Skeletal muscle tissue (tissue), 4 donors: ENCODE measurements around the gene DMXL1. TPM values are rescaled to one million over a fixed set of nuclear protein-coding genes. Genes with fewer than 3 reads are reported as not detected.
"Not testable (repeated sequence)": the region's sequence is repeated elsewhere in the genome, so short reads cannot be mapped to it uniquely, and the experiment has no call there.

ENCODE experiments used
- H3K27ac ChIP-seq: one replicate; pipeline ENCODE4 v1.7.0; 2013; ENCODE audit warnings: mild to moderate bottlenecking, low read depth, low read length, inconsistent platforms
- H3K27me3 ChIP-seq, 3 donors: one replicate each; pipeline ENCODE4 v1.7.0; 2013; ENCODE audit warnings: low read length in 3 of 3; ENCODE audit not compliant: control insufficient read depth in 3 of 3, insufficient read depth in 3 of 3
- H3K36me3 ChIP-seq, 3 donors: one replicate each; pipeline ENCODE4 v1.7.0; 2013; ENCODE audit warnings: low read length in 3 of 3; ENCODE audit not compliant: control insufficient read depth in 3 of 3, insufficient read depth in 3 of 3
- H3K4me1 ChIP-seq, 3 donors: one replicate each; pipeline ENCODE4 v1.7.0; 2013; ENCODE audit warnings: low read length in 3 of 3, mild to moderate bottlenecking in 3 of 3; ENCODE audit not compliant: control insufficient read depth in 3 of 3, insufficient read depth in 3 of 3
- H3K4me3 ChIP-seq, 3 donors: one replicate each; pipeline ENCODE4 v1.7.0; 2013; ENCODE audit warnings: low read length in 3 of 3
- H3K9ac ChIP-seq, 3 donors: one replicate each; pipeline ENCODE4 v1.7.0; 2013; ENCODE audit warnings: low read length in 3 of 3, mild to moderate bottlenecking in 3 of 3, moderate library complexity in 2 of 3, low read depth in 1 of 3
- H3K9me3 ChIP-seq, 3 donors: one replicate each; pipeline ENCODE4 v1.7.0; 2013; ENCODE audit warnings: low read length in 3 of 3; ENCODE audit not compliant: control insufficient read depth in 3 of 3
- total RNA-seq: library from RNA; depleted of rRNA; stranded (reverse); fragments of >200 nt; gene quantifications from one replicate; pipeline ENCODE4 v1.2.3, GENCODE V29; 2014
- donor health status: Osteomylitis.

Gene DMXL1
- total RNA-seq, 1 donor from 2014 or later = 61.1 TPM

GRCh38 chr5:119220576-119221197 lies 149.8 kb downstream of the DMXL1 start:
- Histone ChIP-seq H3K27ac (no peak overlapping the region), H3K9ac (no peak overlapping the region), H3K27me3 (no peaks in the 10 kb centered on the region), H3K4me1 (no peaks in the 10 kb centered on the region), H3K36me3 (peaks cover 0 to 7% (median 2%) of the 10 kb centered on the region in 3 donors), H3K4me3 (no peak overlapping the region), H3K9me3 (no peaks in the 10 kb centered on the region)

DNA sequence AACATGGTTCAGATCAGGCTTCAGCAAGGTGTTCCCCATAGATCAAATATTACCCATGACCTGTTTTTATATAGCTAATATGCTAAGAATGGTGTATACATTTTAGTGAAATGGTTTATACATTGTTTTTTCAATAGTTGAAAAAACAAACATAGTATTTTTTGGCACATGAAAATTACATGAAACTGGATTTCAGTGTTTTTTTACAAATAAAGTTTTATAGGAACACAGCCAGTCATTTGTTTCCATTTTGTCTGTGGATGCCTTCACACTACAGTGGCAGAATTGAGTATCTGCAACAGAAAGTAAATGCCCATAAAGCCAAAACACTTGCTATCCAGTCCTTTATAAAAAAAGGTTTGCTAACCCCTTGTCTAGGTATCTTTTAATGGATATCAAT lies 150.4 kb downstream of the DMXL1 start:
- H3K4me3 ChIP-seq = no peak overlapping the region
- no peaks in the 10 kb centered on the region for H3K27me3 ChIP-seq
- peaks cover 0 to 9% (median 2%) of the 10 kb centered on the region in 3 donors for H3K36me3 ChIP-seq
- H3K9ac ChIP-seq = no peak overlapping the region
- H3K27ac ChIP-seq = no peak overlapping the region
- H3K4me1 ChIP-seq = no peaks in the 10 kb centered on the region
- H3K9me3 ChIP-seq = no peaks in the 10 kb centered on the region

DNA sequence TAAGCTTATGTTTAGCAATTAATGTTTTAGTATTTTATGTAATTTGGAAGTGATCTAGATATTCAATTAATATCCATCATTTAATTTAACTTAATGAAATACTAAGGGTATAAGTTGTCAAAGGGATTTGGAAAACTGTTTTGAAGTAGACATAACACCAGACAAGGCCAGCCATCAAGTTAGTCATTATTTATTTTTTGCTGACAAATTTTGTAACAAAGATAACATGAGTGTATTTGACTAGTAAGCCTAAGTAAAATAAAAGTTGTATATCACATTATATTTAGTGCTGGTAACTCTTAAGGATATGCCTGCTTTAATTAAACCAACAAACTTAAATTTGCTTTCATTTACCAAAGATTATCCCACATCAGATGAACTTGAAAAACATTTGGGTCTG lies 159.1 kb downstream of the DMXL1 start:
- H3K4me1 ChIP-seq = no peaks in the 10 kb centered on the region
- no peak overlapping the region for H3K27ac ChIP-seq
- peaks cover 0 to 23% (median 0%) of the 10 kb centered on the region in 3 donors for H3K36me3 ChIP-seq
- no peak overlapping the region for H3K4me3 ChIP-seq
- no peaks in the 10 kb centered on the region for H3K27me3 ChIP-seq
- no peaks in the 10 kb centered on the region for H3K9me3 ChIP-seq
- H3K9ac ChIP-seq = no peak overlapping the region

- Histone ChIP-seq H3K9ac (no peak overlapping the region), H3K4me3 (no peak overlapping the region), H3K4me1 (no peaks in the 10 kb centered on the region), H3K9me3 (no peaks in the 10 kb centered on the region), H3K36me3 (peaks cover 0 to 19% (median 9%) of the 10 kb centered on the region in 3 donors), H3K27ac (no peak overlapping the region), H3K27me3 (no peaks in the 10 kb centered on the region)
These were observed 167.6 kb downstream of the DMXL1 start for GRCh38 chr5:119238265-119239118.

DNA sequence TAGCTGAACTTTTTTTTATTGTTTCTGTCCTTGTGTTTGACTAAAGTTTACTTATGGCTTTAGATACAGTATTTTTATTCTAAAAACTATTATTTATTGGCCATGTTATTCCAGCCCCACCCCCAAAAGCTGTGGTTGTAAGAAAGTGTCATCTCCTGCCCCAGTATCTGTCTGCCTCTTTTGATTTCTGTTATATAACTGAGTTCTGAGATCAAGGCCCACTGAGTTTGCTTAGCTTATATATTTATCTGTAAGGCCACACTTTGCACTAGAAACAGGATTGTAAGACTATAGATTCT lies 168.2 kb downstream of the DMXL1 start:
- Histone ChIP-seq H3K9me3 (no peaks in the 10 kb centered on the region), H3K4me1 (no peaks in the 10 kb centered on the region), H3K9ac (no peak overlapping the region), H3K27me3 (no peaks in the 10 kb centered on the region), H3K27ac (no peak overlapping the region), H3K4me3 (no peak overlapping the region), H3K36me3 (peaks cover 0 to 16% (median 12%) of the 10 kb centered on the region in 3 donors)

GRCh38 chr5:119239826-119240225 lies 168.9 kb downstream of the DMXL1 start:
- not testable (repeated sequence) for H3K9ac ChIP-seq, H3K4me3 ChIP-seq, H3K27me3 ChIP-seq, H3K4me1 ChIP-seq, H3K27ac ChIP-seq, H3K9me3 ChIP-seq
- peaks cover 0 to 15% (median 13%) of the 10 kb centered on the region in 3 donors for H3K36me3 ChIP-seq

GRCh38 chr5:119243888-119244287 lies 173.0 kb downstream of the DMXL1 start:
- Histone ChIP-seq H3K36me3 (peaks cover 0 to 15% (median 10%) of the 10 kb centered on the region in 3 donors), H3K9me3 (no peaks in the 10 kb centered on the region), H3K27ac (no peak overlapping the region), H3K9ac (no peak overlapping the region), H3K4me3 (no peak overlapping the region), H3K4me1 (no peaks in the 10 kb centered on the region), H3K27me3 (no peaks in the 10 kb centered on the region)

- Histone ChIP-seq H3K36me3 (peaks cover 2 to 3% (median 3%) of the 10 kb centered on the region in 3 donors), H3K27ac (no peak overlapping the region), H3K27me3 (no peaks in the 10 kb centered on the region), H3K4me1 (no peaks in the 10 kb centered on the region), H3K9me3 (no peaks in the 10 kb centered on the region), H3K9ac (no peak overlapping the region), H3K4me3 (no peak overlapping the region)
These were observed 180.3 kb downstream of the DMXL1 start for GRCh38 chr5:119250946-119251901.

DNA sequence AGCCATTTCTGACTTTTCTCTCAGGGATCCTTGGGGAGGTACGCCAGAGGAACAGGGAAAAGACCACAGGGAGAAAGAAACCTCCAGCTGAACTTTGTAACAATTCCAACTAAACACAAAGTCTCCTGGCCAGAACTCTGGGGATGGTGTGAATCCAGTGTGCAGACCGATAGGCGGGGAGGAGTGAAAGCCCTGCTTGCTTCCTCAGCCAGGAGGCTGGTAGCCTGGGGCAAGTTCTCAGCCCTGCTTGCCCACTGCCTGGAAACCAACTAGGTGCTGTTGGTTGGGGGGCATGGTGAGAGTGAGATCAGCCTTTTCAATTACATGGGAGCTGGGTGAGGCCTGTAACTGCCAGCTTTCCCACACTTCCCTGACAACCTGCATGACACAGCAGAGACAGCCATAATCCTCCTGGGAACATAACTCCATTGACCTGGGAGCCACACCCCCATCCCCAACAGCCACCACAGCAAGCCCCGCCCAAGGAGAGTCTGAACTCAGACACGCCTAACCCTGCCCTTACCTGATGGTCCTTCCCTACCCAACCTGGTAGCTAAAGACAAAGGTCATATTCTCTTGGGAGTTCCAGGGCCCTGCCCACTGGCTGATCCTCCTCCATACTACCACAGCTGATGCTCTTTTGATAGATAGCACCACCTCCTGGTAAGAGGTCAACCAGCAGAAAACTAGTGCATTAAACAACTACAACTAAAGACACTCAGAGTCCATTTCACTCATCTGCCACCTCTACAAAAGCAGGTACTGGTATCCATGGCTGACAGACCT lies 184.9 kb downstream of the DMXL1 start:
- no peak overlapping the region for H3K27ac ChIP-seq

More for the DNA sequence above, 184.9 kb downstream of the DMXL1 start:
- Histone ChIP-seq H3K27me3 (no peaks in the 10 kb centered on the region), H3K4me3 (no peak overlapping the region), H3K4me1 (no peaks in the 10 kb centered on the region), H3K9me3 (peaks cover 0 to under 1% (median 0%) of the 10 kb centered on the region in 3 donors), H3K36me3 (peaks cover 2 to 3% (median 3%) of the 10 kb centered on the region in 3 donors), H3K9ac (no peak overlapping the region)
